Right hindlimb (tissue), 1 donor: ENCODE data around the gene BIVM.
"Not testable (repeated sequence)": the region's sequence is repeated elsewhere in the genome, so short reads cannot be mapped to it uniquely, and the experiment has no call there.

Experiments used
- DNase-seq: peaks from one replicate; pipeline ENCODE4 v3.0.0-alpha.2; 2018

The BIVM gene

GRCh38 chr13:102798581-102799425 is at the start of gene BIVM, which contains the start of gene POGLUT2:
TSS of gene BIVM (plus strand) at chr13:102799119. CDS start at chr13:102807268, 8,149 bp downstream.
TSS of gene POGLUT2 (minus strand) at chr13:102798976. CDS start at chr13:102798670, 306 bp downstream.
- DNase-seq, result peak; percentile 95

- DNase-seq, result no peak
These were observed 47.0 kb upstream of the BIVM start for GRCh38 chr13:102751886-102752285.

GRCh38 chr13:102757006-102757405 is 41.9 kb upstream of the BIVM start:
- no peak for DNase-seq

- no peak for DNase-seq
These were observed 40.1 kb upstream of the BIVM start for GRCh38 chr13:102758842-102759241.

- no peak for DNase-seq
These were observed 37.8 kb upstream of the BIVM start for GRCh38 chr13:102761071-102761470.

- no peak for DNase-seq
These were observed 35.2 kb upstream of the BIVM start for GRCh38 chr13:102763741-102764140.

- no peak for DNase-seq
These were observed 30.0 kb upstream of the BIVM start for GRCh38 chr13:102768909-102769308.

GRCh38 chr13:102769679-102770078 is 29.2 kb upstream of the BIVM start:
- DNase-seq, result no peak

GRCh38 chr13:102770435-102770834 is 28.5 kb upstream of the BIVM start:
- DNase-seq, result no peak

- DNase-seq, result no peak
These were observed 27.4 kb upstream of the BIVM start for GRCh38 chr13:102771298-102772041.

- DNase-seq, result no peak
These were observed 26.9 kb upstream of the BIVM start for GRCh38 chr13:102772042-102772425.

- DNase-seq, result peak; percentile 92
These were observed 25.3 kb upstream of the BIVM start, which contains the start of gene TEX30 for GRCh38 chr13:102773441-102774213. TSS of gene TEX30 (minus strand) at chr13:102773786. CDS start at chr13:102770026, 3,760 bp downstream.

GRCh38 chr13:102774214-102774568 is 24.7 kb upstream of the BIVM start:
- DNase-seq, result no peak

GRCh38 chr13:102774591-102775520 is 24.1 kb upstream of the BIVM start:
- DNase-seq, result no peak

GRCh38 chr13:102776271-102776670 is 22.6 kb upstream of the BIVM start:
- DNase-seq, result no peak

- no peak for DNase-seq
These were observed 21.2 kb upstream of the BIVM start for GRCh38 chr13:102777736-102778135.

GRCh38 chr13:102779436-102780159 is 19.3 kb upstream of the BIVM start:
- DNase-seq, result no peak

GRCh38 chr13:102780656-102781055 is 18.3 kb upstream of the BIVM start:
- not testable (repeated sequence) for DNase-seq

GRCh38 chr13:102781591-102781990 is 17.3 kb upstream of the BIVM start:
- no peak for DNase-seq

GRCh38 chr13:102784483-102784882 is 14.4 kb upstream of the BIVM start:
- no peak for DNase-seq

GRCh38 chr13:102788683-102789082 is 10.2 kb upstream of the BIVM start:
- DNase-seq, result no peak
